ENCODE data around the gene PGAP1. TPM values are rescaled to one million over a fixed set of nuclear protein-coding genes. Genes with fewer than 3 reads are reported as not detected.

PGAP1 gene
- total RNA-seq, 1 donor from 2014 or later = 22.8 TPM

GRCh38 chr2:196875414-196875813, 51.1 kb downstream of the PGAP1 start:
- Histone ChIP-seq H4K20me1 (ENCODE audit: insufficient read depth, low read length) (no peaks in the 10 kb centered on the region), H3K4me2 (ENCODE audit: low read length) (no peak overlapping the region), H3K9me3 (ENCODE audit: insufficient read depth, low read depth, low read length) (no peaks in the 10 kb centered on the region), H3K9ac (ENCODE audit: low read length) (no peak overlapping the region), H3K36me3 (ENCODE audit: insufficient read depth, low read length) (peaks cover 10% of the 10 kb centered on the region), H2AFZ (ENCODE audit: low read depth, low read length) (no peak overlapping the region), H3K4me1 (ENCODE audit: insufficient read depth, low read length) (no peaks in the 10 kb centered on the region), H3K4me3 (ENCODE audit: insufficient read depth, low read depth, low read length) (no peak overlapping the region), H3K27me3 (ENCODE audit: insufficient read depth, low read length) (no peaks in the 10 kb centered on the region), H3K79me2 (ENCODE audit: insufficient read depth, low read length) (no peaks in the 10 kb centered on the region), H3K27ac (ENCODE audit: low read depth, low read length) (no peak overlapping the region)
- TF ChIP-seq EZH2 (IDR thresholded peaks at IDR 0.05; ENCODE audit: insufficient read depth, low read length) (no peak), CTCF (IDR thresholded peaks at IDR 0.05; ENCODE audit: insufficient read depth, low read depth, low read length) (no peak)
- H3K36me3 Mint-ChIP-seq (ENCODE audit: low read depth, unreplicated experiment) = peaks cover 5% of the 10 kb centered on the region
- FAIRE-seq = no peak
- DNase-seq (ENCODE audit: low read depth) = no peak
- no peaks in the 10 kb centered on the region for H3K4me1 Mint-ChIP-seq (ENCODE audit: low read depth, unreplicated experiment)
- no peak overlapping the region for H3K27ac Mint-ChIP-seq (ENCODE audit: unreplicated experiment)
- H3K27me3 Mint-ChIP-seq (ENCODE audit: low read depth, unreplicated experiment) = no peaks in the 10 kb centered on the region
- no peaks in the 10 kb centered on the region for H3K9me3 Mint-ChIP-seq (ENCODE audit: unreplicated experiment)
- no peak overlapping the region for H3K4me3 Mint-ChIP-seq (ENCODE audit: unreplicated experiment)

GRCh38 chr2:196873511-196873910, 53.0 kb downstream of the PGAP1 start:
- H3K4me1 Mint-ChIP-seq (ENCODE audit: low read depth, unreplicated experiment) = no peaks in the 10 kb centered on the region
- DNase-seq (ENCODE audit: low read depth) (no peak), FAIRE-seq (no peak)
- Histone ChIP-seq H4K20me1 (ENCODE audit: insufficient read depth, low read length) (no peaks in the 10 kb centered on the region), H3K4me2 (ENCODE audit: low read length) (no peak overlapping the region), H3K79me2 (ENCODE audit: insufficient read depth, low read length) (no peaks in the 10 kb centered on the region), H3K9me3 (ENCODE audit: insufficient read depth, low read depth, low read length) (no peaks in the 10 kb centered on the region), H3K4me3 (ENCODE audit: insufficient read depth, low read depth, low read length) (no peak overlapping the region), H3K36me3 (ENCODE audit: insufficient read depth, low read length) (no peaks in the 10 kb centered on the region), H3K27ac (ENCODE audit: low read depth, low read length) (no peak overlapping the region), H2AFZ (ENCODE audit: low read depth, low read length) (no peak overlapping the region), H3K27me3 (ENCODE audit: insufficient read depth, low read length) (no peaks in the 10 kb centered on the region), H3K9ac (ENCODE audit: low read length) (no peak overlapping the region), H3K4me1 (ENCODE audit: insufficient read depth, low read length) (no peaks in the 10 kb centered on the region)
- TF ChIP-seq CTCF (IDR thresholded peaks at IDR 0.05; ENCODE audit: insufficient read depth, low read depth, low read length) (no peak), EZH2 (IDR thresholded peaks at IDR 0.05; ENCODE audit: insufficient read depth, low read length) (no peak)
- H3K9me3 Mint-ChIP-seq (ENCODE audit: unreplicated experiment) = no peaks in the 10 kb centered on the region
- no peaks in the 10 kb centered on the region for H3K27me3 Mint-ChIP-seq (ENCODE audit: low read depth, unreplicated experiment)
- peaks cover under 1% of the 10 kb centered on the region for H3K36me3 Mint-ChIP-seq (ENCODE audit: low read depth, unreplicated experiment)
- H3K27ac Mint-ChIP-seq (ENCODE audit: unreplicated experiment) = no peak overlapping the region
- H3K4me3 Mint-ChIP-seq (ENCODE audit: unreplicated experiment) = no peak overlapping the region

- peaks cover 5% of the 10 kb centered on the region for H3K9me3 Mint-ChIP-seq (ENCODE audit: unreplicated experiment)
- no peak for DNase-seq (ENCODE audit: low read depth)
- H3K4me3 Mint-ChIP-seq (ENCODE audit: unreplicated experiment) = no peak overlapping the region
- Histone ChIP-seq H4K20me1 (ENCODE audit: insufficient read depth, low read length) (no peaks in the 10 kb centered on the region), H3K9ac (ENCODE audit: low read length) (no peak overlapping the region), H3K4me1 (ENCODE audit: insufficient read depth, low read length) (no peaks in the 10 kb centered on the region), H3K79me2 (ENCODE audit: insufficient read depth, low read length) (no peaks in the 10 kb centered on the region), H3K27me3 (ENCODE audit: insufficient read depth, low read length) (no peaks in the 10 kb centered on the region), H3K9me3 (ENCODE audit: insufficient read depth, low read depth, low read length) (no peaks in the 10 kb centered on the region), H2AFZ (ENCODE audit: low read depth, low read length) (no peak overlapping the region), H3K27ac (ENCODE audit: low read depth, low read length) (no peak overlapping the region), H3K36me3 (ENCODE audit: insufficient read depth, low read length) (no peaks in the 10 kb centered on the region), H3K4me3 (ENCODE audit: insufficient read depth, low read depth, low read length) (no peak overlapping the region), H3K4me2 (ENCODE audit: low read length) (no peak overlapping the region)
- H3K36me3 Mint-ChIP-seq (ENCODE audit: low read depth, unreplicated experiment) = peaks cover 8% of the 10 kb centered on the region
- no peak overlapping the region for H3K27ac Mint-ChIP-seq (ENCODE audit: unreplicated experiment)
- H3K27me3 Mint-ChIP-seq (ENCODE audit: low read depth, unreplicated experiment) = no peaks in the 10 kb centered on the region
- FAIRE-seq = no peak
- H3K4me1 Mint-ChIP-seq (ENCODE audit: low read depth, unreplicated experiment) = no peaks in the 10 kb centered on the region
- no peak for TF ChIP-seq CTCF (IDR thresholded peaks at IDR 0.05; ENCODE audit: insufficient read depth, low read depth, low read length)
- no peak for TF ChIP-seq EZH2 (IDR thresholded peaks at IDR 0.05; ENCODE audit: insufficient read depth, low read length)
These were observed 71.9 kb downstream of the PGAP1 start for GRCh38 chr2:196854629-196855028.
